SK-N-SH (cell line): ENCODE results near the gene C1orf210. TPM values are rescaled to one million over a fixed set of nuclear protein-coding genes. Genes with fewer than 3 reads are reported as not detected.

Experiments used
- CTCF ChIA-PET: fragments of 300-600, 350-600 bp; formaldehyde crosslinking; extraction: SDS; loops from one replicate; lab custom pipeline; 2021; lab: Yijun Ruan, JAX
- POLR2A ChIA-PET: fragments of 350-600 bp; sonication (Branson Sonifier 250); formaldehyde crosslinking; extraction: SDS; loops from one replicate; lab custom pipeline; 2020; ENCODE audit warnings: antibody characterized with exemption, inconsistent platforms; lab: Yijun Ruan, JAX
- DNase-seq: peaks from one replicate; pipeline ENCODE4 v3.0.0; 2012
- H2AFZ ChIP-seq: fragments of 200-600 bp; sonication (generic); 2 replicates; pipeline ENCODE4 v1.8.1; 2016; ENCODE audit warnings: antibody characterized with exemption, mild to moderate bottlenecking, low read depth
- H3F3A ChIP-seq: fragments of 200-600 bp; sonication (generic); replicated peaks from 2 replicates; pipeline ENCODE3; 2016; ENCODE audit warnings: antibody characterized with exemption, mild to moderate bottlenecking; ENCODE audit not compliant: insufficient read depth
- H3K27ac ChIP-seq, 2 experiments: fragments of 200-500 bp in 1 of 2; fragments of 200-600 bp in 1 of 2; sonication (Bioruptor generic) in 1 of 2; sonication (generic), shearing (Covaris generic) in 1 of 2; 2 replicates each; pipeline versions ENCODE4 v1.5.1 to v1.6.1; 2014 to 2016; ENCODE audit warnings: low read depth in 2 of 2, inconsistent platforms in 1 of 2, low read length in 1 of 2, mild to moderate bottlenecking in 1 of 2, mixed read lengths in 1 of 2
- H3K27me3 ChIP-seq: fragments of 200-600 bp; sonication (generic), shearing (Covaris generic); 2 replicates; pipeline ENCODE4 v1.6.1; 2016; ENCODE audit warnings: mixed run types; ENCODE audit not compliant: insufficient read depth
- H3K36me3 ChIP-seq, 2 experiments: fragments of 200-500 bp in 1 of 2; fragments of 200-600 bp in 1 of 2; sonication (Bioruptor generic) in 1 of 2; sonication (generic) in 1 of 2; replicated peaks in 1 of 2; 2 replicates each; pipeline versions ENCODE3 to v1.5.1; 2014 to 2016; ENCODE audit warnings: low read length in 1 of 2, mild to moderate bottlenecking in 1 of 2; ENCODE audit not compliant: insufficient read depth in 2 of 2, control insufficient read depth in 1 of 2
- H3K4me1 ChIP-seq, 2 experiments: fragments of 200-500 bp in 1 of 2; fragments of 200-600 bp in 1 of 2; sonication (Bioruptor generic) in 1 of 2; sonication (generic), shearing (Covaris generic) in 1 of 2; 2 replicates each; pipeline versions ENCODE4 v1.5.1 to v1.6.1; 2014 to 2016; ENCODE audit warnings: low read depth in 1 of 2, low read length in 1 of 2, mixed run types in 1 of 2; ENCODE audit not compliant: insufficient read depth in 2 of 2, control insufficient read depth in 1 of 2
- H3K4me2 ChIP-seq: fragments of 200-600 bp; sonication (generic), shearing (Covaris generic); 2 replicates; pipeline ENCODE4 v1.6.1; 2017; ENCODE audit warnings: mixed run types
- H3K4me3 ChIP-seq, 2 experiments: fragments of 200-500 bp in 1 of 2; fragments of 200-600 bp in 1 of 2; sonication (Bioruptor generic) in 1 of 2; sonication (generic), shearing (Covaris generic) in 1 of 2; 2 replicates each; pipeline versions ENCODE4 v1.5.1 to v1.8.1; 2014 to 2016; ENCODE audit warnings: low read depth in 2 of 2, inconsistent platforms in 1 of 2, low read length in 1 of 2, mild to moderate bottlenecking in 1 of 2, mixed read lengths in 1 of 2, moderate library complexity in 1 of 2
- H3K79me2 ChIP-seq: fragments of 200-600 bp; sonication (generic); 2 replicates; pipeline ENCODE4 v1.8.1; 2017; ENCODE audit warnings: mild to moderate bottlenecking; ENCODE audit not compliant: insufficient read depth
- H3K9ac ChIP-seq: fragments of 200-600 bp; sonication (generic); 2 replicates; pipeline ENCODE4 v1.6.1; 2017; ENCODE audit warnings: mixed run types
- H3K9me2 ChIP-seq: fragments of 200-600 bp; sonication (generic); 2 replicates; pipeline ENCODE4 v1.6.1; 2017; ENCODE audit warnings: mixed run types
- H3K9me3 ChIP-seq: fragments of 200-600 bp; sonication (generic); 2 replicates; pipeline ENCODE4 v1.6.1; 2017; ENCODE audit warnings: mixed run types, mild to moderate bottlenecking, moderate library complexity
- H4K20me1 ChIP-seq: fragments of 200-600 bp; sonication (generic); 2 replicates; pipeline ENCODE4 v1.6.1; 2017; ENCODE audit warnings: mild to moderate bottlenecking, mixed run types; ENCODE audit not compliant: insufficient read depth
- CHD2 ChIP-seq: fragments of 150-350 bp; IDR thresholded peaks from 2 replicates; pipeline ENCODE4 v1.6.1; 2018; ENCODE audit warnings: low read length; ENCODE audit not compliant: partially characterized antibody
- ELF1 ChIP-seq: IDR thresholded peaks from 2 replicates; pipeline ENCODE4 v1.4.0; 2012
- EP300 ChIP-seq, 2 experiments: IDR thresholded peaks; 2 replicates each; pipeline versions ENCODE4 v1.4.0 to v1.6.1; 2012; ENCODE audit warnings: borderline replicate concordance in 1 of 2, low read depth in 1 of 2, low read length in 1 of 2
- EZH2phosphoT487 ChIP-seq: fragments of 200-600 bp; sonication (generic); IDR thresholded peaks from 2 replicates; pipeline ENCODE4 v1.6.1; 2017; ENCODE audit warnings: low read depth, mixed run types, mild to moderate bottlenecking, antibody characterized with exemption, moderate library complexity, borderline replicate concordance
- FOSL2 ChIP-seq: IDR thresholded peaks from 2 replicates; pipeline ENCODE4 v1.4.0; 2012; ENCODE audit warnings: low read depth, mild to moderate bottlenecking, moderate library complexity, borderline replicate concordance
- FOXJ3 ChIP-seq: sonication (generic); formaldehyde crosslinking; IDR thresholded peaks from 2 replicates; pipeline ENCODE4 v1.5.1; 2020; ENCODE audit warnings: mild to moderate bottlenecking, missing genetic modification reagents
- FOXM1 ChIP-seq: IDR thresholded peaks from 2 replicates; pipeline ENCODE4 v1.4.0; 2012; ENCODE audit warnings: low read depth, mild to moderate bottlenecking
- GATA2 ChIP-seq: sonication (generic); formaldehyde crosslinking; IDR thresholded peaks from 2 replicates; pipeline ENCODE4 v1.5.0; 2020; ENCODE audit warnings: mild to moderate bottlenecking, missing genetic modification reagents
- POLR2AphosphoS5 ChIP-seq: IDR thresholded peaks from 2 replicates; pipeline ENCODE4 v1.6.1; 2012; ENCODE audit warnings: low read depth, low read length
- RFX5 ChIP-seq: IDR thresholded peaks from 2 replicates; pipeline ENCODE4 v1.6.1; 2012; ENCODE audit warnings: mild to moderate bottlenecking, improper control_type of control experiment, low read length
- SIN3A ChIP-seq: IDR thresholded peaks from 2 replicates; pipeline ENCODE4 v1.6.1; 2012; ENCODE audit warnings: low read depth, mild to moderate bottlenecking, low read length, moderate library complexity, borderline replicate concordance
- TAF1 ChIP-seq: IDR thresholded peaks from 2 replicates; pipeline ENCODE4 v1.6.1; 2012; ENCODE audit warnings: low read depth, mild to moderate bottlenecking, low read length, moderate library complexity, borderline replicate concordance
- TCF12 ChIP-seq: IDR thresholded peaks from 2 replicates; pipeline ENCODE4 v1.4.0; 2012
- YY1 ChIP-seq: IDR thresholded peaks from 2 replicates; pipeline ENCODE4 v1.4.0; 2012; ENCODE audit warnings: low read depth, mild to moderate bottlenecking
- WGBS: methylation state at CpG from one replicate; pipeline ENCODE4 v1.1.6; 2017; ENCODE audit warnings: low lambda C conversion rate; 5-methylcytosine and 5-hydroxymethylcytosine counted together
- polyA plus RNA-seq, 3 experiments: library from polyadenylated mRNA; depleted of rRNA; stranded (reverse); fragments of >200 nt; gene quantifications; 2 replicates each; pipeline ENCODE4 v1.2.3, GENCODE V29; 2012
- TF ChIP-seq, protein P1 (sequence below): IDR thresholded peaks from 2 replicates; pipeline ENCODE4 v1.4.0; 2012; ENCODE audit warnings: low read depth, borderline replicate concordance
- TF ChIP-seq, protein P2 (sequence below): IDR thresholded peaks from 2 replicates; pipeline ENCODE4 v1.4.0; 2012; ENCODE audit warnings: low read depth, borderline replicate concordance
- TF ChIP-seq, protein P3 (sequence below): fragments of 200-600 bp; sonication (generic); IDR thresholded peaks from 2 replicates; pipeline ENCODE4 v1.6.1; 2017; ENCODE audit warnings: antibody characterized with exemption, mild to moderate bottlenecking, moderate library complexity
- TF ChIP-seq, protein P4 (sequence below): IDR thresholded peaks from 2 replicates; pipeline ENCODE4 v1.4.0; 2012; ENCODE audit warnings: low read depth
- TF ChIP-seq, protein P5 (sequence below): fragments of 150-350 bp; IDR thresholded peaks from 2 replicates; pipeline ENCODE4 v1.6.1; 2017; ENCODE audit warnings: antibody characterized with exemption, low read length, low read depth, borderline replicate concordance

The C1orf210 gene
- polyA plus RNA-seq, 1 of the 3 experiments (the other 2 are of a cell fraction) = not detected

DNA sequence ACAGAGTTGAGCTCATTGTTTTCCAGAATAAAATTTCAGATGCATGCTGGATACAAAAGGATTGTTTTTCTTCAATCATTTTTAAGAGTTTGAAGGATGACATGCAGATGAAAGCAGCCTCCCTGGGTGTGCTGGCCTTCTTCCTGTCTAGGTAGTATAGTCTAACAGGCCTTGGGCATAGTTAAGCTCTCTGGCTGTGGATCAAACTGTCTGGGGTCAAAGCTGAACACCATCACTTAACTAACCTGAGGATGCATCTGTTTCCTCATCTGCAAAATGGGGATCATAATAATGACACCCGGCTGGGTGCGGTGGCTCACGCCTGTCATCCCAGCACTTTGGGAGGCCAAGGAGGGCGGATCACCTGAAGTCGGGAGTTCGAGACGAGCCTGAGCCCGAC, 9.4 kb upstream of the C1orf210 start:
- no peak overlapping the region for H3K4me2 ChIP-seq
- no peak overlapping the region for H3K4me3 ChIP-seq
- no peak for DNase-seq
- H3K27me3 ChIP-seq = 0 out of 2 replicates have a peak, but pooled peaks cover 4% of the 10 kb centered on the region
- 89% methylated on average over 8 of the region's 8 CpGs for whole genome bisulfite sequencing
- TF ChIP-seq TAF1 = no peak
- TF ChIP-seq EZH2phosphoT487 = no peak
- TF ChIP-seq, protein P1, sequence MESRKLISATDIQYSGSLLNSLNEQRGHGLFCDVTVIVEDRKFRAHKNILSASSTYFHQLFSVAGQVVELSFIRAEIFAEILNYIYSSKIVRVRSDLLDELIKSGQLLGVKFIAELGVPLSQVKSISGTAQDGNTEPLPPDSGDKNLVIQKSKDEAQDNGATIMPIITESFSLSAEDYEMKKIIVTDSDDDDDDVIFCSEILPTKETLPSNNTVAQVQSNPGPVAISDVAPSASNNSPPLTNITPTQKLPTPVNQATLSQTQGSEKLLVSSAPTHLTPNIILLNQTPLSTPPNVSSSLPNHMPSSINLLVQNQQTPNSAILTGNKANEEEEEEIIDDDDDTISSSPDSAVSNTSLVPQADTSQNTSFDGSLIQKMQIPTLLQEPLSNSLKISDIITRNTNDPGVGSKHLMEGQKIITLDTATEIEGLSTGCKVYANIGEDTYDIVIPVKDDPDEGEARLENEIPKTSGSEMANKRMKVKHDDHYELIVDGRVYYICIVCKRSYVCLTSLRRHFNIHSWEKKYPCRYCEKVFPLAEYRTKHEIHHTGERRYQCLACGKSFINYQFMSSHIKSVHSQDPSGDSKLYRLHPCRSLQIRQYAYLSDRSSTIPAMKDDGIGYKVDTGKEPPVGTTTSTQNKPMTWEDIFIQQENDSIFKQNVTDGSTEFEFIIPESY = no peak
- TF ChIP-seq SIN3A = no peak
- no peak for TF ChIP-seq POLR2AphosphoS5
- TF ChIP-seq, protein P2, sequence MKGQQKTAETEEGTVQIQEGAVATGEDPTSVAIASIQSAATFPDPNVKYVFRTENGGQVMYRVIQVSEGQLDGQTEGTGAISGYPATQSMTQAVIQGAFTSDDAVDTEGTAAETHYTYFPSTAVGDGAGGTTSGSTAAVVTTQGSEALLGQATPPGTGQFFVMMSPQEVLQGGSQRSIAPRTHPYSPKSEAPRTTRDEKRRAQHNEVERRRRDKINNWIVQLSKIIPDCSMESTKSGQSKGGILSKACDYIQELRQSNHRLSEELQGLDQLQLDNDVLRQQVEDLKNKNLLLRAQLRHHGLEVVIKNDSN = no peak
- no peak for TF ChIP-seq YY1
- no peak for TF ChIP-seq FOSL2
- TF ChIP-seq, protein P3, sequence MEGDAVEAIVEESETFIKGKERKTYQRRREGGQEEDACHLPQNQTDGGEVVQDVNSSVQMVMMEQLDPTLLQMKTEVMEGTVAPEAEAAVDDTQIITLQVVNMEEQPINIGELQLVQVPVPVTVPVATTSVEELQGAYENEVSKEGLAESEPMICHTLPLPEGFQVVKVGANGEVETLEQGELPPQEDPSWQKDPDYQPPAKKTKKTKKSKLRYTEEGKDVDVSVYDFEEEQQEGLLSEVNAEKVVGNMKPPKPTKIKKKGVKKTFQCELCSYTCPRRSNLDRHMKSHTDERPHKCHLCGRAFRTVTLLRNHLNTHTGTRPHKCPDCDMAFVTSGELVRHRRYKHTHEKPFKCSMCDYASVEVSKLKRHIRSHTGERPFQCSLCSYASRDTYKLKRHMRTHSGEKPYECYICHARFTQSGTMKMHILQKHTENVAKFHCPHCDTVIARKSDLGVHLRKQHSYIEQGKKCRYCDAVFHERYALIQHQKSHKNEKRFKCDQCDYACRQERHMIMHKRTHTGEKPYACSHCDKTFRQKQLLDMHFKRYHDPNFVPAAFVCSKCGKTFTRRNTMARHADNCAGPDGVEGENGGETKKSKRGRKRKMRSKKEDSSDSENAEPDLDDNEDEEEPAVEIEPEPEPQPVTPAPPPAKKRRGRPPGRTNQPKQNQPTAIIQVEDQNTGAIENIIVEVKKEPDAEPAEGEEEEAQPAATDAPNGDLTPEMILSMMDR = no peak
- TF ChIP-seq, protein P4, sequence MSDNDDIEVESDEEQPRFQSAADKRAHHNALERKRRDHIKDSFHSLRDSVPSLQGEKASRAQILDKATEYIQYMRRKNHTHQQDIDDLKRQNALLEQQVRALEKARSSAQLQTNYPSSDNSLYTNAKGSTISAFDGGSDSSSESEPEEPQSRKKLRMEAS = no peak
- no peak for TF ChIP-seq FOXJ3 (CRISPR knock-in tag)
- TF ChIP-seq FOXM1 = no peak
- TF ChIP-seq, protein P5, sequence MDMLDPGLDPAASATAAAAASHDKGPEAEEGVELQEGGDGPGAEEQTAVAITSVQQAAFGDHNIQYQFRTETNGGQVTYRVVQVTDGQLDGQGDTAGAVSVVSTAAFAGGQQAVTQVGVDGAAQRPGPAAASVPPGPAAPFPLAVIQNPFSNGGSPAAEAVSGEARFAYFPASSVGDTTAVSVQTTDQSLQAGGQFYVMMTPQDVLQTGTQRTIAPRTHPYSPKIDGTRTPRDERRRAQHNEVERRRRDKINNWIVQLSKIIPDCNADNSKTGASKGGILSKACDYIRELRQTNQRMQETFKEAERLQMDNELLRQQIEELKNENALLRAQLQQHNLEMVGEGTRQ = no peak
- TF ChIP-seq ELF1 = no peak
- no peak for TF ChIP-seq CHD2
- no peak for TF ChIP-seq GATA2 (CRISPR knock-in tag)
- no peak for TF ChIP-seq RFX5
- no peak for TF ChIP-seq TCF12
- TF ChIP-seq EP300 (IDR thresholded peaks at IDR 0.05; ENCODE audit: borderline replicate concordance in 1 of 2, low read depth in 1 of 2, low read length in 1 of 2) = no peak
- no peaks in the 10 kb centered on the region for H3K36me3 ChIP-seq
- no peak overlapping the region for H3K9ac ChIP-seq
- no peak overlapping the region for H2AFZ ChIP-seq
- no peaks in the 10 kb centered on the region for H3F3A ChIP-seq
- ChIA-PET CTCF (interaction anchor here (0.9 kb wide), 1 partner anchor 15 kb away, joined by 3 read pairs; no protein-coding TSS in a partner anchor), POLR2A (interaction anchor here (0.6 kb wide), 1 partner anchor 9 kb away, joined by 4 read pairs; no protein-coding TSS in a partner anchor)
- no peak overlapping the region for H3K27ac ChIP-seq
- H4K20me1 ChIP-seq = no peaks in the 10 kb centered on the region
- H3K79me2 ChIP-seq = no peaks in the 10 kb centered on the region
- 0 out of 4 replicates have a peak, but pooled peaks cover 0 to 6% of the 10 kb centered on the region in 2 experiments for H3K4me1 ChIP-seq
- H3K9me2 ChIP-seq = no peaks in the 10 kb centered on the region
- H3K9me3 ChIP-seq = no peaks in the 10 kb centered on the region
